ENCODE data around the gene POLE2. TPM values are rescaled to one million over a fixed set of nuclear protein-coding genes. Genes with fewer than 3 reads are reported as not detected.
A peak's percentile ranks its signal among the peaks of the same experiment; 100 is the strongest.

POLE2 gene
- total and polyA plus RNA-seq, 2 of the 13 experiments (the other 11 are each of a cell fraction or from before 2014, with no cell fraction given): 16.6 to 37.0 TPM

- TF ChIP-seq CBX5 (CRISPR knock-in tag; IDR thresholded peaks at IDR 0.05; ENCODE audit: borderline replicate concordance) (peak; percentile 52; the same call in 1 of the 2 replicates), ZFY (CRISPR knock-in tag; IDR thresholded peaks at IDR 0.05) (0 out of 2 replicates have a peak, but pooled peaks have one; percentile 7), KAT8 (CRISPR knock-in tag; IDR thresholded peaks at IDR 0.05) (peak; percentile 63; the same call in 1 of the 2 replicates), TOE1 (CRISPR knock-in tag; IDR thresholded peaks at IDR 0.05) (peak; percentile 63; the same call in 1 of the 2 replicates), DMAP1 (CRISPR knock-in tag; IDR thresholded peaks at IDR 0.05) (peak; percentile 65; the same call in 1 of the 2 replicates), ZNF292 (CRISPR knock-in tag; IDR thresholded peaks at IDR 0.05; ENCODE audit: borderline replicate concordance, low read depth) (peak; percentile 59; the same call in 1 of the 2 replicates), ZNF878 (CRISPR knock-in tag; IDR thresholded peaks at IDR 0.05) (0 out of 2 replicates have a peak, but pooled peaks have one; percentile 60), SIN3A (IDR thresholded peaks at IDR 0.05; ENCODE audit: borderline replicate concordance, low read depth, low read length) (peak; percentile 48; the same call in 1 of the 2 replicates), IKZF5 (CRISPR knock-in tag; IDR thresholded peaks at IDR 0.05) (peak; percentile 50; the same call in 1 of the 2 replicates), RXRA (CRISPR knock-in tag; IDR thresholded peaks at IDR 0.05) (peak; percentile 70; the same call in 1 of the 2 replicates), KAT7 (CRISPR knock-in tag; IDR thresholded peaks at IDR 0.05; ENCODE audit: borderline replicate concordance) (0 out of 2 replicates have a peak, but pooled peaks have one; percentile 33), ESRRA (CRISPR knock-in tag; IDR thresholded peaks at IDR 0.05; ENCODE audit: low read depth) (peak; percentile 77), STAG1 (CRISPR knock-in tag; IDR thresholded peaks at IDR 0.05) (peak; percentile 48), FOXO4 (CRISPR knock-in tag; conservative IDR thresholded peaks at IDR 0.05) (0 out of 2 replicates have a peak, but pooled peaks have one; percentile 73), HIVEP1 (CRISPR knock-in tag; IDR thresholded peaks at IDR 0.05) (peak; percentile 75; the same call in 1 of the 2 replicates)
- TF ChIP-seq, protein P1, sequence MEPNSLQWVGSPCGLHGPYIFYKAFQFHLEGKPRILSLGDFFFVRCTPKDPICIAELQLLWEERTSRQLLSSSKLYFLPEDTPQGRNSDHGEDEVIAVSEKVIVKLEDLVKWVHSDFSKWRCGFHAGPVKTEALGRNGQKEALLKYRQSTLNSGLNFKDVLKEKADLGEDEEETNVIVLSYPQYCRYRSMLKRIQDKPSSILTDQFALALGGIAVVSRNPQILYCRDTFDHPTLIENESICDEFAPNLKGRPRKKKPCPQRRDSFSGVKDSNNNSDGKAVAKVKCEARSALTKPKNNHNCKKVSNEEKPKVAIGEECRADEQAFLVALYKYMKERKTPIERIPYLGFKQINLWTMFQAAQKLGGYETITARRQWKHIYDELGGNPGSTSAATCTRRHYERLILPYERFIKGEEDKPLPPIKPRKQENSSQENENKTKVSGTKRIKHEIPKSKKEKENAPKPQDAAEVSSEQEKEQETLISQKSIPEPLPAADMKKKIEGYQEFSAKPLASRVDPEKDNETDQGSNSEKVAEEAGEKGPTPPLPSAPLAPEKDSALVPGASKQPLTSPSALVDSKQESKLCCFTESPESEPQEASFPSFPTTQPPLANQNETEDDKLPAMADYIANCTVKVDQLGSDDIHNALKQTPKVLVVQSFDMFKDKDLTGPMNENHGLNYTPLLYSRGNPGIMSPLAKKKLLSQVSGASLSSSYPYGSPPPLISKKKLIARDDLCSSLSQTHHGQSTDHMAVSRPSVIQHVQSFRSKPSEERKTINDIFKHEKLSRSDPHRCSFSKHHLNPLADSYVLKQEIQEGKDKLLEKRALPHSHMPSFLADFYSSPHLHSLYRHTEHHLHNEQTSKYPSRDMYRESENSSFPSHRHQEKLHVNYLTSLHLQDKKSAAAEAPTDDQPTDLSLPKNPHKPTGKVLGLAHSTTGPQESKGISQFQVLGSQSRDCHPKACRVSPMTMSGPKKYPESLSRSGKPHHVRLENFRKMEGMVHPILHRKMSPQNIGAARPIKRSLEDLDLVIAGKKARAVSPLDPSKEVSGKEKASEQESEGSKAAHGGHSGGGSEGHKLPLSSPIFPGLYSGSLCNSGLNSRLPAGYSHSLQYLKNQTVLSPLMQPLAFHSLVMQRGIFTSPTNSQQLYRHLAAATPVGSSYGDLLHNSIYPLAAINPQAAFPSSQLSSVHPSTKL (CRISPR knock-in tag; IDR thresholded peaks at IDR 0.05): peak; percentile 92
- TF ChIP-seq, protein P2, sequence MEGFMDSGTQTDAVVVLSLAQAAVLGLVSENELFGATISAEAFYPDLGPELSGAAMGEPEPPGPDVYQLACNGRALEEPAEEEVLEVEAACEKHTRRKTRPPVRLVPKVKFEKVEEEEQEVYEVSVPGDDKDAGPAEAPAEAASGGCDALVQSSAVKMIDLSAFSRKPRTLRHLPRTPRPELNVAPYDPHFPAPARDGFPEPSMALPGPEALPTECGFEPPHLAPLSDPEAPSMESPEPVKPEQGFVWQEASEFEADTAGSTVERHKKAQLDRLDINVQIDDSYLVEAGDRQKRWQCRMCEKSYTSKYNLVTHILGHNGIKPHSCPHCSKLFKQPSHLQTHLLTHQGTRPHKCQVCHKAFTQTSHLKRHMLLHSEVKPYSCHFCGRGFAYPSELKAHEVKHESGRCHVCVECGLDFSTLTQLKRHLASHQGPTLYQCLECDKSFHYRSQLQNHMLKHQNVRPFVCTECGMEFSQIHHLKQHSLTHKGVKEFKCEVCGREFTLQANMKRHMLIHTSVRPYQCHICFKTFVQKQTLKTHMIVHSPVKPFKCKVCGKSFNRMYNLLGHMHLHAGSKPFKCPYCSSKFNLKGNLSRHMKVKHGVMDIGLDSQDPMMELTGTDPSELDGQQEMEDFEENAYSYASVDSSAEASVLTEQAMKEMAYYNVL (CRISPR knock-in tag; IDR thresholded peaks at IDR 0.05; ENCODE audit: borderline replicate concordance): peak; percentile 83; the same call in 1 of the 2 replicates
Observed at GRCh38 chr14:49721733-49722435, 33.9 kb upstream of the POLE2 start (continued).
